GM06990 (cell line): Measurements from ENCODE around the gene ADCK1.

Experiments used
- DNase-seq: peaks from one replicate; pipeline ENCODE4 v3.0.0-alpha.2; 2011; ENCODE audit not compliant: insufficient read length; ENCODE audit errors: extremely low read depth
- H3K27me3 ChIP-seq: replicated peaks from 2 replicates; pipeline ENCODE4 v1.6.0; 2011; ENCODE audit warnings: low read length; ENCODE audit not compliant: control insufficient read depth, insufficient read depth
- H3K36me3 ChIP-seq: 2 replicates; pipeline ENCODE4 v1.5.1; 2011; ENCODE audit warnings: low read length; ENCODE audit not compliant: control insufficient read depth, insufficient read depth
- H3K4me3 ChIP-seq: replicated peaks from 2 replicates; pipeline ENCODE4 v1.5.1; 2011; ENCODE audit warnings: low read depth, mild to moderate bottlenecking, control low read depth, low read length
- CTCF ChIP-seq: IDR thresholded peaks from 2 replicates; pipeline ENCODE4 v1.5.1; 2011; ENCODE audit warnings: low read length, control low read depth, mild to moderate bottlenecking, inconsistent platforms; ENCODE audit not compliant: insufficient read depth, poor library complexity, severe bottlenecking

The ADCK1 gene, protein sequence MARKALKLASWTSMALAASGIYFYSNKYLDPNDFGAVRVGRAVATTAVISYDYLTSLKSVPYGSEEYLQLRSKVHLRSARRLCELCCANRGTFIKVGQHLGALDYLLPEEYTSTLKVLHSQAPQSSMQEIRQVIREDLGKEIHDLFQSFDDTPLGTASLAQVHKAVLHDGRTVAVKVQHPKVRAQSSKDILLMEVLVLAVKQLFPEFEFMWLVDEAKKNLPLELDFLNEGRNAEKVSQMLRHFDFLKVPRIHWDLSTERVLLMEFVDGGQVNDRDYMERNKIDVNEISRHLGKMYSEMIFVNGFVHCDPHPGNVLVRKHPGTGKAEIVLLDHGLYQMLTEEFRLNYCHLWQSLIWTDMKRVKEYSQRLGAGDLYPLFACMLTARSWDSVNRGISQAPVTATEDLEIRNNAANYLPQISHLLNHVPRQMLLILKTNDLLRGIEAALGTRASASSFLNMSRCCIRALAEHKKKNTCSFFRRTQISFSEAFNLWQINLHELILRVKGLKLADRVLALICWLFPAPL

GRCh38 chr14:77799863-77800730 lies at the start of gene ADCK1:
ADCK1 (plus strand) TSS chr14:77800109; CDS start chr14:77818979, 18,870 bp downstream.
- Histone ChIP-seq H3K36me3 (no peaks in the 10 kb centered on the region), H3K27me3 (no peaks in the 10 kb centered on the region), H3K4me3 (peak within 1 kb of the TSS; percentile 83)
- TF ChIP-seq CTCF, result peak; percentile 45
- DNase-seq, result peak; percentile 88

DNA sequence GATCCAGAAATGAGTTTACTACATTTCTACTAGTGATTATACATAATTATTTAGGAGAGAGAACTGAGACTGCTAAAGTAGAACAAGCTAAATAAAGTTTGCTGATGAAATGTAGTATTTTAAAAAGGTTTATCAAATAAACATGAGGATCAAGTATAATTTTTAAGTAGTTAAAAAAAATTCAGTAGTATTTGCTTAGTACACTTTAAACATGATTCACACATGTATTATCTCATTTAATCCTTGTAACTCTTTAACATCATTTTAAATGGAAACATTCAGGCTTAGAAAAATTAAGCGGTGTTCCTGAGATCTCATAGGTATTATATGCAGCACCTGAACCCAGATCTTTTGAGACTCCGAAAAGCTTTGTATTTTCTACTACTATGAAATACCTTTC lies 47.6 kb upstream of the ADCK1 start:
- Histone ChIP-seq H3K36me3 (peaks cover 2% of the 10 kb centered on the region), H3K27me3 (no peaks in the 10 kb centered on the region), H3K4me3 (no peak overlapping the region)
- no peak for TF ChIP-seq CTCF
- DNase-seq, result no peak

- DNase-seq, result no peak
- TF ChIP-seq CTCF, result no peak
- Histone ChIP-seq H3K36me3 (peaks cover 2% of the 10 kb centered on the region), H3K27me3 (no peaks in the 10 kb centered on the region), H3K4me3 (no peak overlapping the region)
Measured at GRCh38 chr14:77752799-77753516, 47.0 kb upstream of the ADCK1 start.

- peak within 1 kb of the TSS; percentile 97 for H3K4me3 ChIP-seq
- TF ChIP-seq CTCF, result no peak
Measured at GRCh38 chr14:77760381-77761204, 39.3 kb upstream of the ADCK1 start, which contains the start of gene SNW1. SNW1 (minus strand) TSS chr14:77761156; CDS start chr14:77761127, 29 bp downstream.

More at GRCh38 chr14:77760381-77761204, 39.3 kb upstream of the ADCK1 start, which contains the start of gene SNW1:
- Histone ChIP-seq H3K36me3 (no peaks in the 10 kb centered on the region; the same call in none of the 2 replicates), H3K27me3 (no peaks in the 10 kb centered on the region)
- peak; percentile 86 for DNase-seq
